Measurements from ENCODE around the gene EGFL7. TPM values are rescaled to one million over a fixed set of nuclear protein-coding genes. Genes with fewer than 3 reads are reported as not detected.

Gene EGFL7
- total RNA-seq, 2 experiments from 2014 or later, result 0.28 to 0.30 TPM

DNA sequence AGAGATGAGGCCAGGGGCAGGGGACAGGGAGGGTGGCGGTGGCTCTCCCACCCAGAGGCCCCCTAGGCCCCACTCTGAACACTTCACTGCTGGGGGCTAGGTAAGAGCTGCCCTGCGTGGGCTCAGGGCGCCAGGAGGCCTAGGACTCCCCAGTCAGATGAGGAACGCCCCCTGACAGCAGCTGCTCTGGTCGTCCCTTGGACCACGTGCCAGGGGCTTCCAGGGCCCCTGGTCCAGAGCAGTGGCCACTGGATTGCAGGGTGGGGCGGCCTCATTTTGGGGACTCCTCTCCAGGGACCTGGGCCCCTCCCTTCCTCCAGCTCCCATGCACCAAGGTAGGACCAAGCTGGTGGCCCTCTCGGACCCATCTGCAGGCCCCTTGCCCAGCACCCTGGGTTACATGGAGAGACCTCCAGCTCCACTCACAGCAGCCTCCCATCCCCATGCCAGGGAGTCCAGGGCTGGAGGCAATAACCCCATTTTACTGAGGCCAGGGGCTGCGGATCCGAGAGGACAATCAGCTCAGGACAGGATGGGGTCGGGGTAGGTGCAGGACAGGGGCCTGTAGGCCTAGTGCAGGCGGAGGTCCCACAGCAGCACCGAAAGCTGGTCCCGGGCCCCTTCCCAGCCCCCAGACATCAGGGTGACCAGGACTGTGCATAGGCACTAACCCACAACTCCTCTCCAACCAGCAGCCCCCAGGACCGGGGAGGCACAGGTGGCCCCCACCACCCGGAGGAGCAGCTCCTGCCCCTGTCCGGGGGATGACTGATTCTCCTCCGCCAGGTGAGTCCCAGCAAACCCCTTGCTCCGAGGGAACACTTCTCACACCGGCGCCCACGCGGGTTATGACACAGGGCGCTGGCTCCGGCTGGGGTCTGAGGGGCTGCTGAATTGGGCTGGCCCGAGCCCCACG is 1.5 kb downstream of the EGFL7 start:
- Mint-ChIP-seq H3K4me3 (peak overlapping the region; percentile 7), H3K9me3 (no peaks in the 10 kb centered on the region), H3K4me1 (peaks cover 2% of the 10 kb centered on the region), H3K36me3 (ENCODE audit: low read depth) (no peaks in the 10 kb centered on the region), H3K27ac (no peak overlapping the region), H3K27me3 (peaks cover 16% of the 10 kb centered on the region)
- no peak for DNase-seq
- ChIA-PET CTCF (interaction anchor here (0.6 to 1.2 kb wide), 2 partner anchors 23 to 887 kb away, joined by 3 read pairs; partner anchors contain the start of genes AGPAT2 and MRPL41), POLR2A (no interaction called here)

DNA sequence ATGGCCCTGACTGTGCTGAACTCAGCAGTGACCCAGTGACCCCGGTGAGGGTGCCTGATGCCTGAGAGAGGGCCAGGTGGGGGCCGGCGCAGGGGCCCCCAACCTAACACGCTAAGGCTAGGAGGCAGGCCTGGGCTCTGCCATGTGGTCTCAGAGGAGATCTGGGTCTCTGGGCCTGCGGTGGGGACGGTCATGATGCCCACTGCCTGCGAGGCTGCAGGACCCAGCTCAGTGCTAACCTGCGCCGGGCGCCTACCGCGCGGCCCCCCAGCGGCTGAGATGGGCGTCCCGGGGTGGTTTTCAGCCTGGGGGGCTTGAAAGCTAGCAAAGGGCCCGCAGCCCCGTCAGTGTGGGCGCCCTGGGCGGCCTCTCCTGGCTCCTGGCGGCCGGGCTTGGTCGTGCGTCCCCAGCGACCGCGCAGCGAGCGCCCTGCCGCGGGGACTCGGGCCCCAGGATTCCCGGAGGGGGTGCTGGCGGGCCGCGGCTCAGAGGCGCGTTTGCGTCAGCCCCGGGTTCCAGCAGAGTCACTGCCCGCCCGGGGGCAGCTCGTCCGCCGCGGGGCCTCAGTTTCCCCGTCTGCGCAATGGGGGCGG is 2.5 kb downstream of the EGFL7 start:
- H3K27ac Mint-ChIP-seq, result no peak overlapping the region
- H3K4me3 Mint-ChIP-seq, result peak overlapping the region; percentile 43
- POLR2A ChIA-PET, result interaction anchor here (0.6 kb wide), 1 partner anchor 63 kb away, joined by 3 read pairs; no protein-coding TSS in a partner anchor
- H3K9me3 Mint-ChIP-seq, result no peaks in the 10 kb centered on the region
- no peaks in the 10 kb centered on the region for H3K36me3 Mint-ChIP-seq (ENCODE audit: low read depth)
- CTCF ChIA-PET, result interaction anchor here (1.2 kb wide), 1 partner anchor 22 kb away, joined by 3 read pairs; the partner anchor contains the start of gene AGPAT2
- peaks cover 11% of the 10 kb centered on the region for H3K27me3 Mint-ChIP-seq
- no peak for DNase-seq
- H3K4me1 Mint-ChIP-seq, result peaks cover 2% of the 10 kb centered on the region

DNA sequence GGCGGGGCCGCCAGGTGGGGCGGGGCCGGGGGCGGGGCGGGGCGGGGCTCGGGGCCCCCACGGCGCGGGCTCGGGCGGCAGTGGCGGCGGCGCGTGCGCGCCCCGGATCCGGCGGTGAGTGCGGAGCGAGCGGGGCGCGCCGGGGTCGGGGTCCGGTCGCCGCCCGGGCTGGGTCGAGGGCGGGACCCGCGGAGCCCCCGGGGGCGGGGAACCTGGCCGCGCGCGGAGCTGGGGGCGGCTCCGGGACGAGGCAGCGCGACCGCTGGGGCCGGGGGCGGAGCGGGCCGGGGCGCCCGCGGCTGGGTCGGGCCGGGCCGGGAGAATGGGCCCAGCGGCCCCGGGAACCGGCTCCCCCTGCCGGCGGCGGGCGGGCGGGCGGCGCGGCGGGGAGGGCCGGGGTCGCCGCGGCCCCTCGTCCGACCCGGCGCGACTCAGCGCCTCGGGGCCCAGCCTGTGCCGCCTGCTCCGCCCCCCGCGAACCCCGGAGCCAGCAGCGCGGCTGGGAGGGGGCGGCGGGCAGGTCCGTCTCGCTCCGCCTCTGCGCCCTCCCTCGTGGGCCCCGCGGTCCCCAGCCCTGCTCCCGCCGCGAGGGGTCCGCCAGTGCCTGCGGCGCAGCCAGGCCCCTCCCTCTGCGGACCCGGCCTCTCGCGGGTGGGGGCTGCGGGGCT is 3.1 kb downstream of the EGFL7 start:
- H3K27me3 Mint-ChIP-seq, result peaks cover 11% of the 10 kb centered on the region
- no peak for DNase-seq
- POLR2A ChIA-PET, result no interaction called here
- no peaks in the 10 kb centered on the region for H3K9me3 Mint-ChIP-seq
- no peak overlapping the region for H3K27ac Mint-ChIP-seq
- CTCF ChIA-PET, result no interaction called here
- H3K4me3 Mint-ChIP-seq, result no peak overlapping the region
- H3K36me3 Mint-ChIP-seq (ENCODE audit: low read depth), result no peaks in the 10 kb centered on the region
- peaks cover 2% of the 10 kb centered on the region for H3K4me1 Mint-ChIP-seq

DNA sequence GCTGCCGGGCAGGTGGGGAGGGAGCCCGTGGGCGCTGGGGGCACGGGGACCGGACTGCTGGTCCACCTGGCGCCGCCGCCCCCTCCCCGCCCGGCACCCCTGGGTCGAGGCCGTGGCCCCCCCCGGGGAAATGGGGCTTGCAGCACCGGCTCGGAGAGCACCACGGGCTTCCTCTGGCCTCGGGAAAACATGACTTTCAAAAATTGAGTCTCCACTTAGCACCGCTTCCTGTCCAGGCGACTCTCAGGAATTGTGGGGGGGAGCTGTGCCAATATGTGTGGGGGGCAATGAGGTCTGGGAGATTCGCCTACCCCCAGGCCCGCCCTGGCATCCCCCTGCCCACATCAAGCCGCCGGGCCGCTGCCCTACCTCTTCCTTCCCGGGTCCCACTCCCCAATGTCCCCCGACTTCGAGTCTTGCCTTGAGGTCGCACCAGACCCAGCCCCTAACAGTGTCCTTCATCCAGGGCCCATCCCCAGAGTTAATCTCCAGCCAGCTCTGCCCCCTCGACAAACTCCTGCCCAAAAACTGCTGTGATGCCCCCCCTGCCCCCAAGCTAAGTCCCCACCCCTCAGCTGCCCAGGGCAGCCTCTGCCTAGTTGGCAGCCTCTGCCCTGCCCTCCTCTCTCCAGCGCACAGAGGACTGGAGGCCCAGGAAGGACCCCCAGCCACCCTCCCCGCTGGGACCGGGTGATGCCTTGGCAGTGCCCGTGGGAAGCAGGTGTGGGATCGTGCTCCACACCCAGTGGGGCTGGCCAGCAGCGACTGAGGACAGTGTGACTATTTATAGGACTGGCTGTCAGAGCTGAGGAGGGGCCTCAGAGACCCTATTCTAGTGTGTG is 3.9 kb downstream of the EGFL7 start:
- Mint-ChIP-seq H3K36me3 (ENCODE audit: low read depth) (no peaks in the 10 kb centered on the region), H3K4me3 (peak overlapping the region; percentile 46), H3K27ac (no peak overlapping the region), H3K9me3 (no peaks in the 10 kb centered on the region), H3K27me3 (peaks cover 11% of the 10 kb centered on the region), H3K4me1 (peaks cover 2% of the 10 kb centered on the region)
- POLR2A ChIA-PET, result no interaction called here
- CTCF ChIA-PET, result no interaction called here
- no peak for DNase-seq

DNA sequence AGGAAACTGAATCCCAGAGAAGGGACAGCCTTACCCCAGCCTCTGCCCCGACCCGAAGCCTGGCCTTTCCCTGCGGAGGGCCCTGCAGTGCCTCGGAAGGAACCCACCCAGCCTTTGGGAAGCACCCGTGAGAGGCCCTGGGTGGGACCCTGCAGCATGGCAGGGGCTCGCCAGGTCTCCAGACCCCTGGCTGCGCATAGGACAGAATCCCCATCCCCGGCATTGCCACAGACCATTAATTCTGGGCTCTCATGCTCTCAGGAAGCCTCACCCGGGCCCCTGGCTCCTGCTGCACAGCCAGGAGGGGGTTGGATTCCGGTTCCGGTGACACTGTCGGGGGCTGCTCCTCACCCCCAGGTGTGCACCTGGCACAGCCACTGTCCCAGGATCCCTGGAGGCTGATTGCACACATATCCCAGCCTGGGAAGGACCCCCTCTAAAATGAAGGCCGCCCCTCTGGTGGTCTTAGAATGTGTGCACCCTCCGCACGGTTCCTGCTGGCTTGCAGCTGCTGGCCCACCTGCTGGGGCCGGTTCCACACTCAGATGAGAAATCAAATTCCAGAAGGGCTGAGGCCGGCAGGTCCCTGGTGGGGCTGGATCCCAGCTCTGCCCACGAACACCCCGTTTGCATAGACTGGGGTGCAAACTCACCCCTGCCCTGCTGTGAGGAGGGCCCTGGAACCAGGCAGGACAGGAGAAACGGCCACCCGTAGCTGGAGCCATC is 4.7 kb downstream of the EGFL7 start:
- POLR2A ChIA-PET, result no interaction called here
- H3K27me3 Mint-ChIP-seq, result peaks cover 11% of the 10 kb centered on the region
- H3K4me3 Mint-ChIP-seq, result no peak overlapping the region
- no peaks in the 10 kb centered on the region for H3K9me3 Mint-ChIP-seq
- DNase-seq, result no peak
- no peaks in the 10 kb centered on the region for H3K36me3 Mint-ChIP-seq (ENCODE audit: low read depth)
- H3K27ac Mint-ChIP-seq, result no peak overlapping the region
- CTCF ChIA-PET, result interaction anchor here (0.8 kb wide), 1 partner anchor 36 kb away, joined by 3 read pairs; no protein-coding TSS in a partner anchor
- peaks cover 2% of the 10 kb centered on the region for H3K4me1 Mint-ChIP-seq

DNA sequence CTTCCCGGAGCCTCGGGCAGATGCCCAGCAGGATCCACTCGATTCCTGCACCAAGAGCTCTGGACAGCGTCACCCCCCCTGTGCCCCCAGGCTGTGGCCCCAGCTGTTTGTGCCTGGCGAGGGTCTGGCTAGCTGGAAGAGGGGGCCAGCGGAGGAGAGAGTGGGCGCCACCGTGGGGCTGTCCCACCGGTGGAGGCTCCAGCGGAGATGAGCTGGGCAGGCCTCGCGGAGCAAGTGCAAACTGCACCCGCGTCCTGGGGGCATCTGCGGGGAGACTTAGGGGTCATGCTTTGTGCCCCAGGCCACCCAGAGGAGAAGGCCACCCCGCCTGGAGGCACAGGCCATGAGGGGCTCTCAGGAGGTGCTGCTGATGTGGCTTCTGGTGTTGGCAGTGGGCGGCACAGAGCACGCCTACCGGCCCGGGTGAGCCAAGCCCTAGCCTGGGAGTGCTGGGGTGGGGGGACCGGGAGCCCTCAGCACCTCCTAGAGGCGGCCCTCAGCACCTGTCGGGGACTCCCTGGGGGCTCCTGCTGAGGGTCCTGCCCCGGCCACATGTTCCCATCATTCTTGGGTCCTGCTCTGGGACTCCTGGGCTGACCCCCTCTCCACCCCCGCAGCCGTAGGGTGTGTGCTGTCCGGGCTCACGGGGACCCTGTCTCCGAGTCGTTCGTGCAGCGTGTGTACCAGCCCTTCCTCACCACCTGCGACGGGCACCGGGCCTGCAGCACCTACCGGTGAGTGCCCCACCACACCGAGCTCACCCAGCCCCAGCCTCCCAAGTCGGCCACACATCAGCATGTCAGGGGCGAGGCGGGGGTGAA is 5.4 kb downstream of the EGFL7 start:
- Mint-ChIP-seq H3K9me3 (no peaks in the 10 kb centered on the region), H3K4me1 (peaks cover 2% of the 10 kb centered on the region), H3K27me3 (peaks cover 11% of the 10 kb centered on the region), H3K36me3 (ENCODE audit: low read depth) (no peaks in the 10 kb centered on the region), H3K4me3 (no peak overlapping the region), H3K27ac (no peak overlapping the region)
- CTCF ChIA-PET, result interaction anchor here (0.8 kb wide), 1 partner anchor 37 kb away, joined by 3 read pairs; no protein-coding TSS in a partner anchor
- POLR2A ChIA-PET, result interaction anchor here (0.6 kb wide), 1 partner anchor 501 kb away, joined by 3 read pairs; the partner anchor contains the start of gene LRRC26
- no peak for DNase-seq

DNA sequence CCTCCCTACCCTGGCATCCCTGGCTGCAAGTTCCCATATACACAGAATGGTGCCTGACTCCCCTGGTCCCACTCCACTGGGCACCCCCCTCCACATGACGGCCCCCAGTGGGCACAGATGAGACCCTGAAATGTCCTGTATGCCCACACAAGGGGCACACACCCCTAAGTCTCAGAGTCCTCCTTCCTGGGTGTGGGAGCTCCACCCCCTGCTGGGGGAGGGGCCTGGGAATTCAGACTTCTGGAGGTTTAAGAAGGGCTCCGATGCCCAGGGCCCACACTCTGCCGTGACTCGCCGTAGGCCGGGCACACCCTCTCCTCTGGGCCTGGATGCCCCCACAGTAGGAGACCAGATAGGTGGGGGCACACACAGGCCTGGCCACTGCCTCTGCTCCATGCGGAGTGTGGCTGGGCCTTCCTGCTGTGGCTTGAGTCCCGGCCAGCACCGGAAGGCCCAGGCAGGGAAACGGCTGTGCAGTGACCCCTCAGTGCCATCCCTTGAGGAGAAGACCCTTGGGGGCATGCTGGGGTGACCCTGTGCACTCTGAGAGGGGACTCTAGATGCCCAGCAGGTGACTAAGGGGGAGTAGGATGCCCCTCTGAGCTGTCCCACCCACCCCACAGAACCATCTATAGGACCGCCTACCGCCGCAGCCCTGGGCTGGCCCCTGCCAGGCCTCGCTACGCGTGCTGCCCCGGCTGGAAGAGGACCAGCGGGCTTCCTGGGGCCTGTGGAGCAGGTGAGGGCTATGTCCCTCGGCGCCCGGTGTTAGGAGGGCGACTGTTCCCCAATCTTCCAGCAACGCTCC is 6.5 kb downstream of the EGFL7 start:
- no peaks in the 10 kb centered on the region for H3K9me3 Mint-ChIP-seq
- H3K27me3 Mint-ChIP-seq, result peaks cover 11% of the 10 kb centered on the region
- H3K36me3 Mint-ChIP-seq (ENCODE audit: low read depth), result no peaks in the 10 kb centered on the region
- peaks cover 2% of the 10 kb centered on the region for H3K4me1 Mint-ChIP-seq
- H3K27ac Mint-ChIP-seq, result no peak overlapping the region
- ChIA-PET POLR2A (interaction anchor here (0.6 kb wide), 1 partner anchor 500 kb away, joined by 3 read pairs; the partner anchor contains the start of gene LRRC26), CTCF (no interaction called here)
- no peak for DNase-seq
- no peak overlapping the region for H3K4me3 Mint-ChIP-seq

DNA sequence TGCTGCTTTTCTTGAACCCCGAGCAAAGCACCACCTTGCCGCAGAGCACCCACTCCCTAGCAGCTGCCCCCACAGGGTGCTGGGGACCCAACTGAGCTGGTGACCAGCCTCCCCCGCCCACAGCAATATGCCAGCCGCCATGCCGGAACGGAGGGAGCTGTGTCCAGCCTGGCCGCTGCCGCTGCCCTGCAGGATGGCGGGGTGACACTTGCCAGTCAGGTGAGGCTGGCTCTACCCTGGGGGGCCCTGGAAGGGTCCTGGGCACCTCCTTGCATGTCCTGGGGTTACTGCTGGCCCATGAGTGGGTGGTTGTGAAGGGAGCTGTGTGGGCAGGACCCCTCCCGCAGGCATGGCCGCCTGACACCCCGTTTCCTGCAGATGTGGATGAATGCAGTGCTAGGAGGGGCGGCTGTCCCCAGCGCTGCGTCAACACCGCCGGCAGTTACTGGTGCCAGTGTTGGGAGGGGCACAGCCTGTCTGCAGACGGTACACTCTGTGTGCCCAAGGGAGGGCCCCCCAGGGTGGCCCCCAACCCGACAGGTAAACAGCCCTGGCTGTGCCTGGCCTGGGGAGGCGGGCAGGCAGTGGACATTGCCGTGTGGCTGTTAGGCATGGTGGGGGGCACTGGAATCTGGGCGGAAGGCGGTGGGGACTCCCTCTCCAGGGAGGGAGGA is 7.2 kb downstream of the EGFL7 start:
- Mint-ChIP-seq H3K27ac (no peak overlapping the region), H3K4me1 (peaks cover 2% of the 10 kb centered on the region), H3K27me3 (peaks cover 7% of the 10 kb centered on the region), H3K36me3 (ENCODE audit: low read depth) (no peaks in the 10 kb centered on the region), H3K9me3 (no peaks in the 10 kb centered on the region), H3K4me3 (no peak overlapping the region)
- ChIA-PET POLR2A (no interaction called here), CTCF (no interaction called here)
- no peak for DNase-seq

DNA sequence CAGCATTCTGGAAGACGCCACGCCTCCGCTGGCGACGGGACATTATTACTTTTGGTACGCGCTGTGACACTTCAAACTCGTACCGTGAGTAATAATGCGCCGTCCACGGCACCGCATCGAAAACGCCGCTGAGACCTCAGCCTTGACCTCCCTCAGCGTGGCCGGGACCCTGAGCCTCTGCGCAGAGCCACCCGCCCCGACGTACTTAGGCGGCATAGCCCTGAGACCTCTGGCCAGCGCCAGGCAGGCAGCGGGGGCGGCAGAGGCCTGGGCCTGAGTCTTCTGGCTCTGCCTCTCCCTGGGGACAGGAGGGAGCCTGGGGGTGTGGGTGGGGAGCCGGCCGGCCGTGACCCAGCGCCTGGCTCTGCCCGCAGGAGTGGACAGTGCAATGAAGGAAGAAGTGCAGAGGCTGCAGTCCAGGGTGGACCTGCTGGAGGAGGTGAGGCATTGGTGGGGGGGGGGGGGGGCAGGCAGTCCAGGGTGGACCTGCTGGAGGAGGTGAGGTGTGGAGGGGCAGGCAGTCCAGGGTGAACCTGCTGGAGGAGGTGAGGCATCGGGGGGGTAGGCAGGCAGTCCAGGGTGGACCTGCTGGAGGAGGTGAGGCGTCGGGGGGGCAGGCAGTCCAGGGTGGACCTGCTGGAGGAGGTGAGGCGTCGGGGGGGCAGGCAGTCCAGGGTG is 8.0 kb downstream of the EGFL7 start:
- Mint-ChIP-seq H3K4me3 (no peak overlapping the region), H3K4me1 (no peaks in the 10 kb centered on the region), H3K36me3 (ENCODE audit: low read depth) (no peaks in the 10 kb centered on the region), H3K27ac (no peak overlapping the region), H3K9me3 (no peaks in the 10 kb centered on the region), H3K27me3 (peaks cover 5% of the 10 kb centered on the region)
- no peak for DNase-seq
- POLR2A ChIA-PET, result no interaction called here
- CTCF ChIA-PET, result no interaction called here

DNA sequence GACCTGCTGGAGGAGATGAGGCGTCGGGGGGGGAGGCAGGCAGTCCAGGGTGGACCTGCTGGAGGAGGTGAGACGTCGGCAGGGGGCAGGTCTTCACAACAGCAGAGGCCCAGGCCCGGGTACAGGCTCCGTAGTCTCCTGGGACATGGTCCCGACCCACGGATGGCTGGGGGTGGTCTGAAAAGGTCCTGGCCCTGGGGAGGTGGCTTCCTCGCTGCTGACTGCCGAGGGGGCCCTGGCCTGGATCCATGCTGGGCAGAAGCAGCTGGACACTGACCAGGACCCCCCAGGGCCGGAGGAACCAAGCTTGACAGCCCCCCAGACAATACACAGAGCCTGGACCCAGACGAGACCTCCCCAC is 8.5 kb downstream of the EGFL7 start:
- no peak overlapping the region for H3K4me3 Mint-ChIP-seq
- H3K9me3 Mint-ChIP-seq, result no peaks in the 10 kb centered on the region
- H3K27ac Mint-ChIP-seq, result no peak overlapping the region
- H3K4me1 Mint-ChIP-seq, result no peaks in the 10 kb centered on the region
- H3K27me3 Mint-ChIP-seq, result peaks cover 5% of the 10 kb centered on the region
- POLR2A ChIA-PET, result no interaction called here
- H3K36me3 Mint-ChIP-seq (ENCODE audit: low read depth), result no peaks in the 10 kb centered on the region
- DNase-seq, result no peak
- CTCF ChIA-PET, result interaction anchor here (0.9 to 1.2 kb wide), 4 partner anchors 9 to 37 kb away, joined by 3 read pairs; no protein-coding TSS in a partner anchor
